GM12872 (cell line): Measurements from ENCODE around the gene AJUBA.

ENCODE experiments used
- TF ChIP-seq, protein P1 (sequence below): IDR thresholded peaks from 3 replicates; pipeline ENCODE4 v1.5.1; 2011; ENCODE audit warnings: low read depth, mild to moderate bottlenecking, low read length, moderate library complexity; ENCODE audit not compliant: insufficient read depth

AJUBA gene

DNA sequence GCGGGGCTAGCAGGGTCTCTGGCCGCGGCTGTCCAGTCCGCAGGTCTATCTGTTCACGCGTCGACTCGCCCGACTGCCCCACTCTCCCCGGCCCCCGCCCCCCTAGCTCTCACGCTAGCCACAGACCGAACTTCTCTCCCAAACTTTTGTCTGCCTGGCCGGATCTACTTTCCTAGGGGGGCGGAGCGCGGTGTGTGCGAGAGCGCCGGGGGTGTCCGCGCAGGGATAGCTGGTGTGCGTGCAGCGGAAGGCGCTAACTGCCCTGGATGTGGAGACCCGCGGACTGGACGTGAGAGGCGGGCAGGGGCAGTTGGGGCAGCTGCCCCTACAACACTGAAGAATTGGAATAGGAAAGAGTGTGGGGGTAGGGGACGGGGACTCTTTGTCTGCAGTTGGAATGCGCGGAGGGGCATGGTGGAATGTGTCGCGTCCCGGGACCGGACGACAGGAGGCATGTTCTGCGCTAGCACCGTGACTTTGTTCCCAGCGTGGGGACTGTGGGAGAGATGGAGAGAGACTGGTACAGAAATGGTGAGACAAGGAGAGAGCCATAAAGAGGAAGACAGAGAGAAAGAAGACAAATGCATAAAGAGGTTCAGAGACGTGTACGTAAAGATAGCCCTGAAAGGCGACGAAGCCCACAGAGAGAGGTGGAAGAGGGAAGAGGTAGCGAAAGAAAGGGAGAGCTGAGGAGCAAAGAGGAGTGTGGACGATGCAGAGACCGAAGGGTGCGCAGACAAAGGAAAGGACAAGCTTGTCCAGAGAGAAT is at the start of gene AJUBA:
TSS of gene AJUBA (minus strand) at position 75 of the 769 bp plus-strand sequence. CDS start 285 bp downstream, outside the sequence.
- TF ChIP-seq, protein P1, sequence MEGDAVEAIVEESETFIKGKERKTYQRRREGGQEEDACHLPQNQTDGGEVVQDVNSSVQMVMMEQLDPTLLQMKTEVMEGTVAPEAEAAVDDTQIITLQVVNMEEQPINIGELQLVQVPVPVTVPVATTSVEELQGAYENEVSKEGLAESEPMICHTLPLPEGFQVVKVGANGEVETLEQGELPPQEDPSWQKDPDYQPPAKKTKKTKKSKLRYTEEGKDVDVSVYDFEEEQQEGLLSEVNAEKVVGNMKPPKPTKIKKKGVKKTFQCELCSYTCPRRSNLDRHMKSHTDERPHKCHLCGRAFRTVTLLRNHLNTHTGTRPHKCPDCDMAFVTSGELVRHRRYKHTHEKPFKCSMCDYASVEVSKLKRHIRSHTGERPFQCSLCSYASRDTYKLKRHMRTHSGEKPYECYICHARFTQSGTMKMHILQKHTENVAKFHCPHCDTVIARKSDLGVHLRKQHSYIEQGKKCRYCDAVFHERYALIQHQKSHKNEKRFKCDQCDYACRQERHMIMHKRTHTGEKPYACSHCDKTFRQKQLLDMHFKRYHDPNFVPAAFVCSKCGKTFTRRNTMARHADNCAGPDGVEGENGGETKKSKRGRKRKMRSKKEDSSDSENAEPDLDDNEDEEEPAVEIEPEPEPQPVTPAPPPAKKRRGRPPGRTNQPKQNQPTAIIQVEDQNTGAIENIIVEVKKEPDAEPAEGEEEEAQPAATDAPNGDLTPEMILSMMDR = no peak; the same call in 2 of the 3 replicates

DNA sequence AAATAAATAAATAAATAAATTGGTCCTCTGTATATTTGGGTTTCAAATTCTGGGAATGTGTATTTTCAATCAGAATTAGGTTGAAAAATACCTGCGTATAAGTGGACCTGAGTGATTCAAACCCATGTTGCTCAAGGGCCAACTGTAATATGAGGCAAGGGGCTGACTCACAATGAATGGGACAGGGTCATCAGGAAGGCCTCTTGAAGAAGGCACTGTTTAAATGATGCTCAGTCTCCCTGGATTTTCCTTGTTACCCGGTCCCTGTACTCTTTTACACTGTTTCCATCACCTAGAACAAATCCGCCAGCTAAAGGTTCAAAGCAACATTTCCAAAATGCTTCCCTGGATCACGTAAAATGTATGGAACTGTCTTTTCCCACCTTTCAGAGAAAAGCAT is 48.6 kb upstream of the AJUBA start:
- TF ChIP-seq, protein P1 = no peak

DNA sequence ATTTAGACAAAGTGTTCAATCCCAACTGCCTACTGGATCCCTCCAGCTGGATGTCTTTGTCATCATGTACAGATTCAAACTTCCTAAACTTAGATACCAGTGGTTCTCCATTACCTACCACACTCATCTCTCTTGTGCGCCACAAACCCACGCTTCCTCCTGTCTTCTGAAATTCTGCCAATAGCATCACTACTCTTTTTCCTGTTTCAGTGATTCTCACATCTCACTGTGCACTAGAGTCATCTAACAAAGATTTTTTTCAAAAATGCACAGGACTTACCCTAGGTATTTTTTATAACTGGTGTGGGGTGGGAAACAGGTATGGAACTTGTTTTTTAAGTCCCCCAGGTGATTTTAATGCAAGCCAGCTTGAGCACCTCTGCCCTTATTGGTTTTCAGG is 46.4 kb upstream of the AJUBA start:
- TF ChIP-seq, protein P1 = no peak

DNA sequence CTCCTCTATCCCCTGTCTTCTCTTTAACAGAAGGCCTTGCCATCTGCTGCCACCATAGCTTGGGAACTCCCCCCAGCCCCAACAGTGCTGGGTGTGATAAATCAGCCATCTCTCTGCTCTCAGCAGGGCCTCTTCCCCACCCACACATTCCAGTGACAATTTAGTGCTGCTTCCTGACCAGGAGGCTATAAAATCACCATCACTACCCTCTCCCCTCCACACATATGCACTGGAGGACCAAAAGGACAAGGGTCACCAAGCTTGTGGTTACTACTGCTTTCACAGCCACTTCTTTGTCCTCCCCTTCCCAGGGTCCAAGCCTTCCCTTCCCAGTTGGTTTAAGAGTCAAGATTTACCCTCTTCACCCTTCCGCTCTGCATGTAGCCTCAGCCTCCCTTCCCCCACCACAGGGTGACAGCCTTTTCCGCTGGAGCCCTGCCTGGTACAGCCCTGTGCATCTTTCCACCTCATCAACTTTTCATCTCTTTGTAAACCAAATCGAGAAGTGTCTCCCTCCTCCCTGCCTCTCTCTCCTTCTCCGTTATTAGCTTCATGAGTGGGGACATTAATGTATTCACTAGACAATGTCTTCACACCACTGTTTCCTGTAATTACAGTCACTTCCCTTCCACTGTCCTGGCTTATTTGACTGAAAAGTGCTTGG is 42.9 kb upstream of the AJUBA start:
- TF ChIP-seq, protein P1 = no peak

DNA sequence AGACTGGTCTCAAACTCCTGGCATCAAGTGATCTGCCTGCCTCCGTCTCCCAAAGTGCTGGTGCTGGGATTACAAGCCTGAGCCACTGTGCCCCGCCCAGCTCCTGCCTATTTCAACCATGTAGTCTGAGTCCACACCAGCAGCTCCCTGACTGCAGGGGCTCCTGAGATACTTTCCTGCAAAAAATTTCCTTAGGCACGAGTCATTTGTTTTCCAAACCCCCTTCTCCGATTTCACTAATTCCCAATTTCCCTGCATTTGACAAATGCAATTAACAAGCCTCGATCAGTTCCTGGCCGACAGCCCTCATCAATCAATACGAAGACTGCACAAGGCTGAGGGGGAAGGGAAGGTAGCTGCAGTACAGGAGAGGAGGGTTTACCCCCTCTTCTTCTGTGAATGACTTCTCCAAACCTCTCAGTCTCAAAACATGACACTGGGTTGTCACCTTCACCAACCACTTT is 42.3 kb upstream of the AJUBA start:
- TF ChIP-seq, protein P1 = no peak

DNA sequence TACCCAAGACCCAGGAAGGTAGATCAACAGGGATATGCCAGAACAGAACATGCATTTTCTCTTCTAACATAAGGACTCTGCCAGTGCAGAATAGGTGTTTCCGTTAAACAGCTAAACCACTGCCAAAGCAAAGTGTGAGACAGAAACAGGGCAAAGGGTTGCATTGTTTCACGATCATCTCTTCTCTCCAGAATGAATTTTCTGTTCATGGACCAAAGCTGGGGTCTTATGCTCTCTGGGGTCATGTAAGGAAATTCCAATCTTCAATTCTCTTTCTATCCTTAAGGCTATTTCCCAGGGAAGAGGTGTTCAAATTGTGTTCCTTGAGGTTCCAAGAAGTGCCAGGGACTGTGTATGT is 41.4 kb upstream of the AJUBA start:
- TF ChIP-seq, protein P1 = no peak

DNA sequence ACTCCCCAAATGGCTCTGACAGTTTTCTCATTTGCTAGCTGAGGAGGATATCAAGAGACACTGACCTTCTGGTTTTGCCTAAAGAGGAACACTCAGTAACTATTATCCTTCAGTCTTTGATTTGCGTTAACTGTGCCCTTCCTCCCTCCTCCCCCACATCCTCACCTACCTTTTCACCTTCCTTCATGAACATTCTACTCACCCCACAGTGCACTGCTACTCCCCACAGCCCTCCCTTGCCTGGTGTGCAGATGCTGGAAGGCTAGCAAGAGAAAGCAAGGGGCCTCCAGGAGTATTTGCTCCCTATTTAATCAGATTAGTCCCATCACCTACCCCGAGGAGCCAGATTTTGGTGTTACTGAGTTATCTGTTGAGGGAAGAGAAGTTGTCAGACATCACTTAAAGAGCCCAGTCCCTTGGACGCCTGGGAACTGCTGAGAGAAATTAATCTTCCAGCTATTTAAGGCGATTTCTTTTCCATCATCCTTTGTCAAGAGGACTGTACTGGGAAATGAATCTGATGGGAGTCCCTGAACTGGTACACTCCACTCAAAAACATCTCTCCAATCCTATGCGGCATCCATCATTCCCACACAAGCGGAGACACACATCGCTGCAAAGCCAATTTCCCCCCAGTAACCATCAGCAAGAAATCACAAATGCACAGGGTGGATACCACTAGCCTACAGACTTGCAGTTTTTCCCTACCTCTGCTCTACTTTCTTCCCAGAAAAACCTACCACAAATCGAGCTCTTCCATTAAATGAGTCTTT is 40.9 kb upstream of the AJUBA start:
- TF ChIP-seq, protein P1 = no peak
